Esophagus (tissue), 2 donors: ENCODE data around the gene ACOT11. TPM values are rescaled to one million over a fixed set of nuclear protein-coding genes. Genes with fewer than 3 reads are reported as not detected.

Experiments used
- H3K27ac ChIP-seq, 2 donors: one replicate each; pipeline ENCODE4 v1.5.1; 2013; ENCODE audit warnings: low read depth in 2 of 2, mild to moderate bottlenecking in 2 of 2, inconsistent platforms in 1 of 2, low read length in 1 of 2, moderate library complexity in 1 of 2
- H3K27me3 ChIP-seq, 2 donors: one replicate each; pipeline ENCODE4 v1.6.1; 2013; ENCODE audit warnings: low read length in 2 of 2, control low read depth in 1 of 2, mild to moderate bottlenecking in 1 of 2; ENCODE audit not compliant: insufficient read depth in 2 of 2, control insufficient read depth in 1 of 2
- H3K36me3 ChIP-seq, 2 donors: one replicate each; pipeline ENCODE4 v1.6.1; 2013; ENCODE audit warnings: low read length in 1 of 2; ENCODE audit not compliant: control insufficient read depth in 2 of 2, insufficient read depth in 2 of 2
- H3K4me1 ChIP-seq, 2 donors: one replicate each; pipeline ENCODE4 v1.6.1; 2013; ENCODE audit warnings: low read length in 1 of 2; ENCODE audit not compliant: control insufficient read depth in 2 of 2, insufficient read depth in 2 of 2
- H3K4me3 ChIP-seq, 2 donors: one replicate each; pipeline ENCODE4 v1.5.1; 2013; ENCODE audit warnings: low read length in 2 of 2, mild to moderate bottlenecking in 2 of 2, low read depth in 1 of 2, moderate library complexity in 1 of 2
- H3K9me3 ChIP-seq, 2 donors: one replicate each; pipeline ENCODE4 v1.6.1; 2013; ENCODE audit warnings: mild to moderate bottlenecking in 2 of 2, low read depth in 1 of 2, low read length in 1 of 2, moderate library complexity in 1 of 2; ENCODE audit not compliant: control insufficient read depth in 2 of 2, insufficient read depth in 1 of 2
- WGBS, 2 donors: extraction: QIAGEN DNeasy Blood & Tissue Kit; methylation state at CpG; one replicate each; pipeline ENCODE4 v1.1.7; 2013; 5-methylcytosine and 5-hydroxymethylcytosine counted together
- polyA plus RNA-seq, 2 donors: library from polyadenylated mRNA; stranded (reverse); fragments of 200-250 nt; gene quantifications; one replicate each; pipeline ENCODE4 v1.2.3, GENCODE V29; 2013
- donor health status: healthy with polysubstance abuse.
- donor health status: Bipolar disorder and iron deficiency.

The ACOT11 gene
- polyA plus RNA-seq, 2 donors, result 10.5 to 13.0 TPM

- Histone ChIP-seq H3K9me3 (peaks cover 0 to under 1% of the 10 kb centered on the region in 2 donors), H3K4me3 (no peak overlapping the region), H3K27ac (no peak overlapping the region), H3K27me3 (no peaks in the 10 kb centered on the region), H3K4me1 (no peaks in the 10 kb centered on the region), H3K36me3 (no peaks in the 10 kb centered on the region)
- WGBS, 2 donors, result 83 to 91% methylated on average over 1 of the region's 1 CpG
These were observed 101.9 kb downstream of the ACOT11 start for GRCh38 chr1:54649921-54650320.

DNA sequence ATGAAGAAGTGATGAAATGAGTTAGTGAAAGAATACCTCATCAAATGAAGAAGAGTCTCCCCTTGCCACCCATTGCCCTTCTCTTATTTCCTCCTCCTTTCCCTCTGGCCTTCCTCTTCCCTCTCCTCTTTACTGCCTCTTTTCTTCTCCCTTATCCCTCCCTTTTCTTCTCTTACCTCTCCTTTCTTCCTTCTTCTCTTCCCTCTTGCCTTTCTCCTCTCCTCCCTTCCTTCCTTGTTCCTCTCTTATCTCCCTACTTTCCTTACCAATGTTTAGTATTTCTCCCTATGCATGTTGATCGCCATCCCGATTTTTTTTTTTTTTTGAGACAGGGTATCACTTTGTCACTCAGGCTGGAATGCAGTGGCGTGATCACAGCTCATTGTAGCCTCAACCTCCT is 102.4 kb downstream of the ACOT11 start:
- Histone ChIP-seq H3K4me1 (no peaks in the 10 kb centered on the region), H3K9me3 (no peaks in the 10 kb centered on the region), H3K27ac (no peak overlapping the region), H3K4me3 (no peak overlapping the region), H3K36me3 (no peaks in the 10 kb centered on the region), H3K27me3 (no peaks in the 10 kb centered on the region)
- 84 to 86% methylated on average over 3 of the region's 3 CpGs for WGBS, 2 donors

DNA sequence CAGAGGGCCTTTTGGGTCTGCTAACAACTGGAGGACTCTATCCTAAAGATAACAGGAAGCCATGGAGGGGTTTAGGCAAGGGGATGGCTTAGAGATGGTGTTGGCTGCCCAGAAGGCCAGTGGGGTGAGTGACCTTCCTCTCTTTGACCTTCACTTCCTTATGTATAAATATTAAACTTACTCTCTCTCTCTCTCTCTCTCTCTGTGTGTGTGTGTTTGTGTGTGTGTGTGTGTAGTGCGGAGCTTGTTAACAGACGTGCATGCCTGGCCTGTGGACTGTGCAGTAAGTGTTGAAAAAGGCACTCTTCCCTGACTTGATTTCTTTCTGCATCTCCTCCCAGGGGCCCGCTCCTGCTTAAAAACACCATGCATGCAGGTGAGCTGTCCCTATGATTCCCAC is 103.6 kb downstream of the ACOT11 start:
- Histone ChIP-seq H3K27me3 (no peaks in the 10 kb centered on the region), H3K4me3 (no peak overlapping the region), H3K27ac (no peak overlapping the region), H3K4me1 (no peaks in the 10 kb centered on the region), H3K36me3 (no peaks in the 10 kb centered on the region), H3K9me3 (no peaks in the 10 kb centered on the region)
- 71 to 82% methylated on average over 3 of the region's 3 CpGs for WGBS, 2 donors

- H3K4me3 ChIP-seq, result no peak overlapping the region
- no peaks in the 10 kb centered on the region for H3K9me3 ChIP-seq
- no peaks in the 10 kb centered on the region for H3K4me1 ChIP-seq
- no peaks in the 10 kb centered on the region for H3K36me3 ChIP-seq
- no peak overlapping the region for H3K27ac ChIP-seq
- H3K27me3 ChIP-seq, result no peaks in the 10 kb centered on the region
These were observed 104.1 kb downstream of the ACOT11 start for GRCh38 chr1:54652168-54652567.

GRCh38 chr1:54653036-54653435 is 105.0 kb downstream of the ACOT11 start:
- H3K27me3 ChIP-seq, result no peaks in the 10 kb centered on the region
- H3K27ac ChIP-seq, result no peak overlapping the region
- H3K4me1 ChIP-seq, result no peaks in the 10 kb centered on the region
- no peaks in the 10 kb centered on the region for H3K9me3 ChIP-seq
- H3K36me3 ChIP-seq, result no peaks in the 10 kb centered on the region
- H3K4me3 ChIP-seq, result no peak overlapping the region
- 81 to 90% methylated on average over 4 of the region's 4 CpGs for WGBS, 2 donors

DNA sequence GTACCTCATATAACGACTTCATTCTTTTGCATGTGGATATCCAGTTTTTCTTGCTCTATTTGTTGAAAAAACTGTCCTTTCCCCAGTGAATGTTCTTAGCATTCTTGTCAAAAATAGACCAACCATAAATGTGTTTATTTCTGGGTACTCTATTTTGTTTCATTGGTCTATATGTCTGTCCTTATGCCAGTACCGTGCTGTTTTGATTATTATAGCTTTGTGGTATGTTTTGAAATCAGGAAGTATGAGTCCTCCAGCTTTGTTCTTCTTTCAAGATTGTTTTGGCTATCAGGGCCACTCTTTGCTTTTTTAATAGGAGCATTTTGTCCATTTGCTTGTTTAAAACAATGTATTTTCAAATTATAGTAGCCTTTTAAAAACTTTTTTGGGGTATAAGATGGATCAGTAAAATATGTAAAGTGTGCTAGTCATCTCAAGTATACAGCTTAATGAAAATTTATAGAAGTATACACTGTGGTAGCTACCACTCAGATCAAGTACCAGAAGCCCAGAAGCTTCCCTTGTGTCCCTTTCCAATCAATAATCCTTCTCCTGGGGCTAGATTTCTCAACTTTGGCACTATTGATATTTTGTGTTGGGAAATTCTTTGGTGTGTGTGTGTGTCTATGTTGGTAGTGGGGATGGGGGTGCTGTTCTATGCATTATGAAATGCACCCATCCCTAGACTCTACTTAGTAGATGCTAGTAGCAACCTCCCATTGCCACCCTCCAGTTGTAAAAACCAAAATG is 110.3 kb downstream of the ACOT11 start:
- Histone ChIP-seq H3K9me3 (no peaks in the 10 kb centered on the region), H3K27me3 (no peaks in the 10 kb centered on the region), H3K4me3 (no peak overlapping the region), H3K27ac (no peak overlapping the region), H3K4me1 (no peaks in the 10 kb centered on the region), H3K36me3 (no peaks in the 10 kb centered on the region)
- 88 to 91% methylated on average over 2 of the region's 2 CpGs for WGBS, 2 donors

Other genes starting within 250 kb of the ACOT11 start
- gene SSBP3, start 141.8 kb upstream of the ACOT11 start, polyA plus RNA-seq, result 10 to 100 TPM; 30.7 to 39.0 TPM
- gene FAM151A, start 75.3 kb downstream of the ACOT11 start, polyA plus RNA-seq, result under 1 TPM; 0.24 to 0.26 TPM
- gene MROH7, start 93.6 kb downstream of the ACOT11 start, polyA plus RNA-seq, result 1 to 10 TPM in 1 of 2 donors, under 1 TPM in 1; 0.80 to 2.3 TPM
- 10 to 100 TPM in 1 of 2 donors, 1 to 10 TPM in 1; 7.7 to 12.5 TPM for gene TTC4, start 167.6 kb downstream of the ACOT11 start, polyA plus RNA-seq
- 1 to 10 TPM; 1.5 to 2.5 TPM for gene PARS2, start 216.3 kb downstream of the ACOT11 start, polyA plus RNA-seq